Common myeloid progenitor, CD34-positive (primary cell): ENCODE results near the gene TRIM29.

Experiments
- CTCF ChIA-PET: fragments of 350-600 bp; sonication (Branson Sonifier 250); formaldehyde crosslinking; loops from one replicate; lab custom pipeline; 2021; ENCODE audit warnings: antibody characterized with exemption; lab: Charles Lee
- POLR2A ChIA-PET: fragments of 350-600 bp; sonication (Branson Sonifier 250); formaldehyde crosslinking; loops from one replicate; lab custom pipeline; 2021; ENCODE audit warnings: antibody characterized with exemption; lab: Charles Lee
- DNase-seq, 3 donors: peaks; one replicate each; pipeline versions ENCODE4 v3.0.0 to v3.0.0-alpha.2; 2013
- H3K27ac ChIP-seq, 2 experiments: 1 replicate in 1 of 2; 2 replicates in 1 of 2; pipeline ENCODE4 v1.7.0; 2013; ENCODE audit warnings: inconsistent platforms in 2 of 2, low read length in 2 of 2, mild to moderate bottlenecking in 2 of 2, low read depth in 1 of 2, moderate library complexity in 1 of 2; ENCODE audit not compliant: severe bottlenecking in 2 of 2, insufficient read depth in 1 of 2, poor library complexity in 1 of 2
- H3K27me3 ChIP-seq, 5 experiments: replicated peaks in 2 of 5; 1 replicate in 3 of 5; 2 replicates in 2 of 5; pipeline versions ENCODE4 v1.6.1 to v1.7.0; 2013; ENCODE audit warnings: low read length in 4 of 5, mild to moderate bottlenecking in 2 of 5, moderate library complexity in 2 of 5, inconsistent platforms in 1 of 5; ENCODE audit not compliant: insufficient read depth in 5 of 5, control insufficient read depth in 4 of 5
- H3K36me3 ChIP-seq, 4 experiments: 1 replicate in 2 of 4; 2 replicates in 2 of 4; pipeline versions ENCODE4 v1.6.1 to v1.7.0; 2013; ENCODE audit warnings: low read length in 3 of 4, control low read depth in 1 of 4, mild to moderate bottlenecking in 1 of 4; ENCODE audit not compliant: control insufficient read depth in 4 of 4, insufficient read depth in 4 of 4
- H3K4me1 ChIP-seq, 4 experiments: 1 replicate in 3 of 4; 2 replicates in 1 of 4; pipeline versions ENCODE4 v1.6.1 to v1.7.1; 2013; ENCODE audit warnings: low read length in 3 of 4, mild to moderate bottlenecking in 3 of 4, control low read depth in 1 of 4, inconsistent platforms in 1 of 4, moderate library complexity in 1 of 4; ENCODE audit not compliant: control insufficient read depth in 4 of 4, insufficient read depth in 4 of 4; ENCODE audit errors: control extremely low read depth in 1 of 4
- H3K4me3 ChIP-seq, 7 experiments: 1 replicate in 4 of 7; 2 replicates in 3 of 7; pipeline versions ENCODE4 v1.5.1 to v1.7.0; 2013; ENCODE audit warnings: mild to moderate bottlenecking in 7 of 7, low read length in 6 of 7, moderate library complexity in 6 of 7, inconsistent platforms in 2 of 7, low read depth in 2 of 7, control low read depth in 1 of 7; ENCODE audit not compliant: insufficient read depth in 4 of 7, control insufficient read depth in 1 of 7; ENCODE audit errors: extremely low read depth in 1 of 7
- H3K9me3 ChIP-seq, 5 experiments: 1 replicate in 4 of 5; 2 replicates in 1 of 5; pipeline versions ENCODE4 v1.6.1 to v1.7.1; 2013; ENCODE audit warnings: low read length in 4 of 5, mild to moderate bottlenecking in 2 of 5, inconsistent platforms in 1 of 5, low read depth in 1 of 5, moderate library complexity in 1 of 5; ENCODE audit not compliant: control insufficient read depth in 4 of 5, insufficient read depth in 2 of 5; ENCODE audit errors: control extremely low read depth in 1 of 5
- WGBS: methylation state at CpG from one replicate; pipeline ENCODE4 v1.1.5; 2013; ENCODE audit not compliant: insufficient coverage; 5-methylcytosine and 5-hydroxymethylcytosine counted together

Gene TRIM29

DNA sequence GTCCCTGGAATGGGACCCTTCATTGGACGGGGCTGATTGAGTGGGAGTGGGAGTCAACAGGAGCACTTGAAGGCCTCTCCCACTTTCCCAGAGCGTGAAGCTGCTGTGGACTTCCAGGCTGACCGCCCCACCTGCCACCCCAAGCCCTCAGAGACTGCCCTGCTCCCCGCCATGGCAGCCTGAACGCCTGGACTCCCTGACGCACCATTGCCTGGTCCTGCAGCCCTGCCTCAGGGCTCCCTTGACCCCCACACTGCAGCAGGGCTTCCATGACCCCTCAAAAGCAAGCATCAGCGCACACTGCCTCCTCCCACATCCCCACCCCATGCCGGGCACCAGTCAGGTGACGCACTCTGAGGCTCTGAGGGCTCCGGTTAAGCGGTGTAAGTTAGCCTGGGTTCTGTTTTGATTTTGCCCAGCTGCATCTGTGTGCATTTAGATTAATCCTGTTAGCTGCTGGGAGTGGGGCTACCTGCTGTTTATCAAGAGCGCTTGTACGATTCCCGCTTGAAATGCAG is 39.4 kb downstream of the TRIM29 start:
- no peaks in the 10 kb centered on the region for H3K9me3 ChIP-seq
- no peak for DNase-seq
- no peaks in the 10 kb centered on the region for H3K36me3 ChIP-seq
- peaks cover 0 to 29% (median 4%) of the 10 kb centered on the region in 4 experiments for H3K4me1 ChIP-seq
- no peak overlapping the region for H3K4me3 ChIP-seq
- ChIA-PET CTCF (interaction anchor here (4.9 kb wide), 1 partner anchor 9 kb away, joined by 23 read pairs; no protein-coding TSS in a partner anchor), POLR2A (no interaction called here)
- H3K27me3 ChIP-seq: peaks cover 0 to 7% (median 0%) of the 10 kb centered on the region in 5 experiments
- no peak overlapping the region for H3K27ac ChIP-seq
- 85% methylated on average over 9 of the region's 14 CpGs for WGBS

- DNase-seq: no peak
- WGBS: 88% methylated on average over 9 of the region's 10 CpGs
- Histone ChIP-seq H3K27me3 (peaks cover 0 to 7% (median 0%) of the 10 kb centered on the region in 5 experiments), H3K27ac (no peak overlapping the region), H3K36me3 (no peaks in the 10 kb centered on the region), H3K9me3 (no peaks in the 10 kb centered on the region), H3K4me3 (no peak overlapping the region), H3K4me1 (peaks cover 0 to 29% (median 4%) of the 10 kb centered on the region in 4 experiments)
- POLR2A ChIA-PET: no interaction called here
- CTCF ChIA-PET: interaction anchor here (0.6 to 4.9 kb wide), 5 partner anchors 10 to 403 kb away, joined by 3 to 23 read pairs (median 3); no protein-coding TSS in a partner anchor
Observed at GRCh38 chr11:120097721-120098385, 40.1 kb downstream of the TRIM29 start.

DNA sequence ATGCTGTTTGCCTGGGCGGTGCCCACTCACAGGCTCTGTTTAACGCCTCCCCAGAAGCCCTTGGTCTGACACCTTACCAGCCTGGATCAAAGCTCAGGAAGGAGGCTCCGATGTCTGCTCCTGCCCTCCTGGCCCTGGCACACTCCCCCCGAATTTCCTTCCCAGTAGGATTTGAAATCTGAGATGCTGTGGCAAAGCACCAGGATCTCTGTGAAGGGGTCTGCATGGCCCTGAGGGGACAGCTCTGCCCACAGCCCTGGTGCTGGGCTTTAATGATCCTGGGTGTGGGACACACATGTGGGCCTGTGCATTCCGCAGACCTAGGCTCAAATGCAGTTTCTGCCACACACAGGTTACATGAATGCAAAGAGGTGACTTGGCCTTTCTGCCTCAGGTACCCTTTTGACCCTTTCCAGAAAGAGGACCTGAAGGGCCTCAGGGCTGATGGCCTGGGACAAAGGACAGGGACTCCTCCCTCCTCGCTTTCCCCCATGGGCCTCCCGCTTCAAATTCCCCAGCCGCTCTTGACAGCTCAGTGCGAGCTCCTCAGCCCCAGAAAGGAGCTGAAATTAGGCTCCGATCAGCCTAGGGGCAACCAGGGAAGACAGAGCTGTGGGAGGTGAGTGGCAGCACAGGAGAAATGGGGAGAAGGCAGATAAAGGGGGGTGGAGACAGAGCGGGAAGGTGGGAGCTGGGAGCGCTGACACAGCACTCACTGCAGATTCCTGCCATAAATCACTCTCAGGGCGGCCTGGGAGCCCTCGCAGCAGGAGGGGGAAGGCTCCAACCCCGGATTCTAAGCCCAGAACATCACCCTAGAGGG is 41.3 kb downstream of the TRIM29 start:
- H3K4me3 ChIP-seq: peak overlapping the region in 1 of 7 experiments; percentile 17
- ChIA-PET CTCF (interaction anchor here (1.5 to 4.9 kb wide), 2 partner anchors 11 to 23 kb away, joined by 3 to 23 read pairs; no protein-coding TSS in a partner anchor), POLR2A (no interaction called here)
- no peaks in the 10 kb centered on the region for H3K9me3 ChIP-seq
- DNase-seq: peak; percentile 25 to 76 (median 29)
- H3K27ac ChIP-seq: no peak overlapping the region
- WGBS: 31% methylated on average over 11 of the region's 15 CpGs
- peaks cover 0 to 29% (median 4%) of the 10 kb centered on the region in 4 experiments for H3K4me1 ChIP-seq
- H3K36me3 ChIP-seq: no peaks in the 10 kb centered on the region
- H3K27me3 ChIP-seq: no peaks in the 10 kb centered on the region

GRCh38 chr11:120095516-120095915 is 42.4 kb downstream of the TRIM29 start:
- Histone ChIP-seq H3K4me3 (no peak overlapping the region), H3K4me1 (peaks cover 0 to 29% (median 4%) of the 10 kb centered on the region in 4 experiments), H3K9me3 (no peaks in the 10 kb centered on the region), H3K36me3 (no peaks in the 10 kb centered on the region), H3K27me3 (peaks cover 0 to 2% (median 0%) of the 10 kb centered on the region in 5 experiments), H3K27ac (no peak overlapping the region)
- no peak for DNase-seq
- CTCF ChIA-PET: interaction anchor here (1.6 to 4.9 kb wide), 2 partner anchors 12 to 16 kb away, joined by 7 to 23 read pairs; no protein-coding TSS in a partner anchor
- WGBS: 77% methylated on average over 3 of the region's 3 CpGs
- POLR2A ChIA-PET: no interaction called here

DNA sequence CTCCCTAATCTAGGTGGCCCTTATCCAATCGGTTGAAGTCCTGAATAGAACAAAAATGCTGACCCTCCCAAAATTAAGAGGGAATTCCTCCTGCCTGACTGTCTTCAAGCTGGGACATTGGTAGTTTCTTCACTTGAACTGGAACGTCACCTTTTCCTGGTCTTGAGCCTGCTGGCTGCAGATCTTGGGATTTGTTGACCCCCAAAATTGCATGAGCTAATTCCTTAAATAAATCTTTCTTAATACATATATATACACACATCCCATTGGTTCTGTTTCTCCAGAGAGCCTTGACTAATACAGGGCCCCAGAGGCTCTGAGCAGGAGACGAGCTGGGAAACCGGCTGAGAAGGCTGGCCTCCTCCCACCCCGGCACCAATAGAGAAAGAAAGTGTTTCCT is 46.2 kb downstream of the TRIM29 start:
- H3K4me1 ChIP-seq: peaks cover 0 to 15% (median under 1%) of the 10 kb centered on the region in 4 experiments
- no peak for DNase-seq
- ChIA-PET POLR2A (no interaction called here), CTCF (interaction anchor here (1.0 to 1.4 kb wide), 3 partner anchors 12 to 428 kb away, joined by 3 to 8 read pairs (median 6); no protein-coding TSS in a partner anchor)
- peaks cover 0 to 7% (median 0%) of the 10 kb centered on the region in 5 experiments for H3K27me3 ChIP-seq
- no peaks in the 10 kb centered on the region for H3K36me3 ChIP-seq
- H3K4me3 ChIP-seq: no peak overlapping the region
- H3K27ac ChIP-seq: no peak overlapping the region
- 100% methylated on average over 2 of the region's 5 CpGs for WGBS
- H3K9me3 ChIP-seq: no peaks in the 10 kb centered on the region

DNA sequence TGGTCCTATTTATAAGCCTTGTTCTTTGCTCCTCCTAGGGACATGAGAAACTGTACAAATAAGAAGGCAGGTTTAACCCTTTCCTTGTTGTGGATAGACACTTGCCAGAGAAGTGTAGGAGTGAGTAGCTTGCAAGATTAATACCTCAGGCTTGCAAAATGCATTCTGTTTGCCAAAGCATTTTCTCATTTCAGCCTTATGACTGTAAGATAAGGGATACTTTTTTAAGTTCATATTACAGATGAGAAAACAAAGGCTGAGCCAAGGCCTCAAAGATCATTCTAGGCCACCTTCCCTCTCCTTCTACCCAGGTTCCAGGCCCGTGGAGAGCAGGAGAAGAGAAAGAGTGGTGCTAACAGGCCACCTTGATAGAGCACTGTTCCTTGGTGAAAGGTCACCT is 46.8 kb downstream of the TRIM29 start:
- Histone ChIP-seq H3K4me1 (peaks cover 0 to 10% (median 0%) of the 10 kb centered on the region in 4 experiments), H3K27me3 (peaks cover 0 to 7% (median 0%) of the 10 kb centered on the region in 5 experiments), H3K4me3 (no peak overlapping the region), H3K27ac (no peak overlapping the region), H3K36me3 (no peaks in the 10 kb centered on the region), H3K9me3 (peaks cover 0 to 2% (median 0%) of the 10 kb centered on the region in 5 experiments)
- no peak for DNase-seq
- POLR2A ChIA-PET: no interaction called here
- WGBS: no CpG with 5 or more reads among the region's 1 CpG
- CTCF ChIA-PET: interaction anchor here (1.2 to 1.4 kb wide), 2 partner anchors 11 to 17 kb away, joined by 6 to 8 read pairs; no protein-coding TSS in a partner anchor
